HG03432 (cell line): Measurements from ENCODE around the gene FBXO36.
A peak's percentile ranks its signal among the peaks of the same experiment; 100 is the strongest.
"Not testable (repeated sequence)": the region's sequence is repeated elsewhere in the genome, so short reads cannot be mapped to it uniquely, and the experiment has no call there.

Experiments used
- ATAC-seq: cut with Tn5 transposase; IDR thresholded peaks from one replicate; pipeline ENCODE4 v1.9.1; 2021; ENCODE audit warnings: mild to moderate bottlenecking, moderate library complexity; ENCODE audit not compliant: unreplicated experiment

The FBXO36 gene

GRCh38 chr2:229910147-229910831, 12.0 kb upstream of the FBXO36 start:
- peak; percentile 18 for ATAC-seq

GRCh38 chr2:229910832-229911412, 11.4 kb upstream of the FBXO36 start:
- peak; percentile 79 for ATAC-seq

- no peak for ATAC-seq
Observed at GRCh38 chr2:229914171-229914570, 8.1 kb upstream of the FBXO36 start.

GRCh38 chr2:229917793-229918192, 4.5 kb upstream of the FBXO36 start:
- no peak for ATAC-seq

GRCh38 chr2:229920011-229920641, 2.2 kb upstream of the FBXO36 start:
- ATAC-seq = no peak

- peak; percentile 21 for ATAC-seq
Observed at GRCh38 chr2:229921101-229921891, 1.0 kb upstream of the FBXO36 start.

- peak; percentile 79 for ATAC-seq
Observed at GRCh38 chr2:229921892-229922448, 333 bp upstream of the FBXO36 start, which contains the start of gene TRIP12. Gene TRIP12, minus strand, starts transcription at chr2:229922009. Its CDS starts 41,930 bp downstream, at chr2:229880079.

- not testable (repeated sequence) for ATAC-seq
Observed at GRCh38 chr2:229924541-229924940, 2.2 kb downstream of the FBXO36 start.

- ATAC-seq = no peak
Observed at GRCh38 chr2:229925201-229925600, 2.9 kb downstream of the FBXO36 start.

- ATAC-seq = no peak
Observed at GRCh38 chr2:229927817-229928321, 5.6 kb downstream of the FBXO36 start.

GRCh38 chr2:229930656-229931055, 8.4 kb downstream of the FBXO36 start:
- ATAC-seq = no peak

GRCh38 chr2:229931241-229931640, 8.9 kb downstream of the FBXO36 start:
- no peak for ATAC-seq

GRCh38 chr2:229937537-229937936, 15.2 kb downstream of the FBXO36 start:
- no peak for ATAC-seq

GRCh38 chr2:229942671-229943070, 20.4 kb downstream of the FBXO36 start:
- ATAC-seq = no peak

GRCh38 chr2:229943171-229943570, 20.9 kb downstream of the FBXO36 start:
- ATAC-seq = no peak

GRCh38 chr2:229943770-229944449, 21.6 kb downstream of the FBXO36 start:
- ATAC-seq = no peak

GRCh38 chr2:229945975-229946374, 23.7 kb downstream of the FBXO36 start:
- no peak for ATAC-seq

GRCh38 chr2:229947544-229947943, 25.2 kb downstream of the FBXO36 start:
- ATAC-seq = peak; percentile 86

- ATAC-seq = no peak
Observed at GRCh38 chr2:229952256-229952835, 30.0 kb downstream of the FBXO36 start.

GRCh38 chr2:229955663-229956062, 33.4 kb downstream of the FBXO36 start:
- ATAC-seq = no peak
